ENCODE results near the gene GALNT17.

Gene GALNT17

GRCh38 chr7:71348821-71349681 lies 217.1 kb downstream of the GALNT17 start:
- DNase-seq (ENCODE audit: extremely low spot score), result no peak
- ChIA-PET POLR2A (no interaction called here), CTCF (no interaction called here)
- no peak for TF ChIP-seq ZNF384 (IDR thresholded peaks at IDR 0.05)
- TF ChIP-seq NFRKB (IDR thresholded peaks at IDR 0.05), result no peak
- TF ChIP-seq BHLHE40 (IDR thresholded peaks at IDR 0.05; ENCODE audit: borderline replicate concordance), result no peak
- no peak for TF ChIP-seq SUZ12 (IDR thresholded peaks at IDR 0.05)
- TF ChIP-seq PKNOX1 (IDR thresholded peaks at IDR 0.05), result no peak
- TF ChIP-seq ARNT (IDR thresholded peaks at IDR 0.05), result no peak

GRCh38 chr7:71349682-71350481 lies 217.9 kb downstream of the GALNT17 start:
- no peak for DNase-seq (ENCODE audit: extremely low spot score)
- ChIA-PET POLR2A (no interaction called here), CTCF (no interaction called here)
- no peak for TF ChIP-seq LEF1 (IDR thresholded peaks at IDR 0.05; ENCODE audit: borderline replicate concordance)
- no peak for TF ChIP-seq ZNF384 (IDR thresholded peaks at IDR 0.05)
- TF ChIP-seq FOXA1 (IDR thresholded peaks at IDR 0.05), result no peak
- no peak for TF ChIP-seq SUZ12 (IDR thresholded peaks at IDR 0.05)
- no peak for TF ChIP-seq SP1 (IDR thresholded peaks at IDR 0.05)
- no peak for TF ChIP-seq BHLHE40 (IDR thresholded peaks at IDR 0.05; ENCODE audit: borderline replicate concordance)
- TF ChIP-seq FOXK2 (IDR thresholded peaks at IDR 0.05), result no peak
- no peak for TF ChIP-seq FOXM1 (IDR thresholded peaks at IDR 0.05; ENCODE audit: borderline replicate concordance)
- TF ChIP-seq TARDBP (IDR thresholded peaks at IDR 0.05), result no peak
- no peak for TF ChIP-seq CTBP1 (IDR thresholded peaks at IDR 0.05; ENCODE audit: borderline replicate concordance)
- no peak for TF ChIP-seq ARNT (IDR thresholded peaks at IDR 0.05)
- TF ChIP-seq PKNOX1 (IDR thresholded peaks at IDR 0.05), result no peak
- no peak for TF ChIP-seq L3MBTL2 (conservative IDR thresholded peaks at IDR 0.05)
- no peak for TF ChIP-seq ELF4 (IDR thresholded peaks at IDR 0.05)
- TF ChIP-seq HDGF (IDR thresholded peaks at IDR 0.05; ENCODE audit: borderline replicate concordance), result no peak
- TF ChIP-seq NFRKB (IDR thresholded peaks at IDR 0.05), result no peak

- DNase-seq (ENCODE audit: extremely low spot score), result no peak
- POLR2A ChIA-PET, result no interaction called here
- CTCF ChIA-PET, result no interaction called here
- no peak for TF ChIP-seq PKNOX1 (IDR thresholded peaks at IDR 0.05)
- no peak for TF ChIP-seq L3MBTL2 (conservative IDR thresholded peaks at IDR 0.05)
- TF ChIP-seq TARDBP (IDR thresholded peaks at IDR 0.05), result no peak
- TF ChIP-seq BHLHE40 (IDR thresholded peaks at IDR 0.05; ENCODE audit: borderline replicate concordance), result no peak
- no peak for TF ChIP-seq FOXM1 (IDR thresholded peaks at IDR 0.05; ENCODE audit: borderline replicate concordance)
- no peak for TF ChIP-seq FOXA1 (IDR thresholded peaks at IDR 0.05)
- no peak for TF ChIP-seq LEF1 (IDR thresholded peaks at IDR 0.05; ENCODE audit: borderline replicate concordance)
- no peak for TF ChIP-seq FOXK2 (IDR thresholded peaks at IDR 0.05)
- TF ChIP-seq CTBP1 (IDR thresholded peaks at IDR 0.05; ENCODE audit: borderline replicate concordance), result no peak
- TF ChIP-seq SP1 (IDR thresholded peaks at IDR 0.05), result no peak
- no peak for TF ChIP-seq ELF4 (IDR thresholded peaks at IDR 0.05)
- no peak for TF ChIP-seq ARNT (IDR thresholded peaks at IDR 0.05)
- TF ChIP-seq SUZ12 (IDR thresholded peaks at IDR 0.05), result no peak
- no peak for TF ChIP-seq NFRKB (IDR thresholded peaks at IDR 0.05)
- TF ChIP-seq ZNF384 (IDR thresholded peaks at IDR 0.05), result no peak
- TF ChIP-seq HDGF (IDR thresholded peaks at IDR 0.05; ENCODE audit: borderline replicate concordance), result no peak
Measured at GRCh38 chr7:71350680-71351079, 218.7 kb downstream of the GALNT17 start.

- ChIA-PET CTCF (no interaction called here), POLR2A (no interaction called here)
- DNase-seq (ENCODE audit: extremely low spot score), result no peak
- TF ChIP-seq ZNF384 (IDR thresholded peaks at IDR 0.05) (no peak), FOXK2 (IDR thresholded peaks at IDR 0.05) (no peak), L3MBTL2 (conservative IDR thresholded peaks at IDR 0.05) (no peak), ARNT (IDR thresholded peaks at IDR 0.05) (no peak), SP1 (IDR thresholded peaks at IDR 0.05) (no peak), HDGF (IDR thresholded peaks at IDR 0.05; ENCODE audit: borderline replicate concordance) (no peak), CTBP1 (IDR thresholded peaks at IDR 0.05; ENCODE audit: borderline replicate concordance) (no peak), SUZ12 (IDR thresholded peaks at IDR 0.05) (no peak), BHLHE40 (IDR thresholded peaks at IDR 0.05; ENCODE audit: borderline replicate concordance) (no peak), FOXA1 (IDR thresholded peaks at IDR 0.05) (no peak), PKNOX1 (IDR thresholded peaks at IDR 0.05) (no peak)
Measured at GRCh38 chr7:71354716-71355115, 222.8 kb downstream of the GALNT17 start.

GRCh38 chr7:71361451-71362032 lies 229.6 kb downstream of the GALNT17 start:
- CTCF ChIA-PET, result no interaction called here
- no peak for DNase-seq (ENCODE audit: extremely low spot score)
- POLR2A ChIA-PET, result no interaction called here
- TF ChIP-seq ELF4 (IDR thresholded peaks at IDR 0.05) (no peak), FOXM1 (IDR thresholded peaks at IDR 0.05; ENCODE audit: borderline replicate concordance) (no peak), ZNF384 (IDR thresholded peaks at IDR 0.05) (no peak), L3MBTL2 (conservative IDR thresholded peaks at IDR 0.05) (no peak), CTBP1 (IDR thresholded peaks at IDR 0.05; ENCODE audit: borderline replicate concordance) (no peak), PKNOX1 (IDR thresholded peaks at IDR 0.05) (no peak), BHLHE40 (IDR thresholded peaks at IDR 0.05; ENCODE audit: borderline replicate concordance) (no peak), SP1 (IDR thresholded peaks at IDR 0.05) (no peak), FOXK2 (IDR thresholded peaks at IDR 0.05) (no peak), TARDBP (IDR thresholded peaks at IDR 0.05) (no peak)
